ENCODE results near the gene FNDC8.

The FNDC8 gene

GRCh38 chr17:35116845-35117244, 4.6 kb upstream of the FNDC8 start:
- Mint-ChIP-seq H3K27ac (no peak overlapping the region), H3K36me3 (ENCODE audit: low read depth) (peaks cover 20% of the 10 kb centered on the region), H3K9me3 (no peaks in the 10 kb centered on the region), H3K4me3 (no peak overlapping the region), H3K4me1 (peaks cover 28% of the 10 kb centered on the region), H3K27me3 (no peaks in the 10 kb centered on the region)
- no peak for DNase-seq
- no peak for ATAC-seq

GRCh38 chr17:35117984-35118383, 3.4 kb upstream of the FNDC8 start:
- peak overlapping the region; percentile 39 for H3K27ac Mint-ChIP-seq
- DNase-seq: no peak
- ATAC-seq: no peak

GRCh38 chr17:35119370-35120165, 1.8 kb upstream of the FNDC8 start, which contains the start of gene RAD51D:
TSS of gene RAD51D (minus strand) at chr17:35119860. CDS start at chr17:35119613, 247 bp downstream.
- Mint-ChIP-seq H3K4me3 (peak within 1 kb of the TSS; percentile 87), H3K4me1 (peaks cover 28% of the 10 kb centered on the region), H3K27ac (peak within 1 kb of the TSS; percentile 88), H3K36me3 (ENCODE audit: low read depth) (peaks cover 20% of the 10 kb centered on the region), H3K27me3 (no peaks in the 10 kb centered on the region), H3K9me3 (no peaks in the 10 kb centered on the region)
- peak; percentile 88 for ATAC-seq
- DNase-seq: peak; percentile 84

More at GRCh38 chr17:35117984-35118383, 3.4 kb upstream of the FNDC8 start:
- peak overlapping the region; percentile 87 for H3K4me3 Mint-ChIP-seq
- no peaks in the 10 kb centered on the region for H3K9me3 Mint-ChIP-seq
- H3K36me3 Mint-ChIP-seq (ENCODE audit: low read depth): peaks cover 20% of the 10 kb centered on the region
- no peaks in the 10 kb centered on the region for H3K27me3 Mint-ChIP-seq
- peaks cover 28% of the 10 kb centered on the region for H3K4me1 Mint-ChIP-seq

- Mint-ChIP-seq H3K4me1 (no peaks in the 10 kb centered on the region), H3K27ac (no peak overlapping the region), H3K4me3 (no peak overlapping the region), H3K27me3 (no peaks in the 10 kb centered on the region), H3K36me3 (ENCODE audit: low read depth) (peaks cover 13% of the 10 kb centered on the region), H3K9me3 (no peaks in the 10 kb centered on the region)
- no peak for ATAC-seq
- no peak for DNase-seq
Measured at GRCh38 chr17:35127751-35128514, 6.5 kb downstream of the FNDC8 start.

- Mint-ChIP-seq H3K36me3 (ENCODE audit: low read depth) (peaks cover 23% of the 10 kb centered on the region), H3K27ac (no peak overlapping the region), H3K27me3 (no peaks in the 10 kb centered on the region), H3K9me3 (no peaks in the 10 kb centered on the region), H3K4me1 (no peaks in the 10 kb centered on the region), H3K4me3 (no peak overlapping the region)
- ATAC-seq (peak; percentile 13), DNase-seq (no peak)
Measured at GRCh38 chr17:35129154-35129972, 7.9 kb downstream of the FNDC8 start.

GRCh38 chr17:35129973-35130351, 8.5 kb downstream of the FNDC8 start:
- DNase-seq (no peak), ATAC-seq (no peak)
- no peak overlapping the region for H3K4me3 Mint-ChIP-seq
- H3K27ac Mint-ChIP-seq: no peak overlapping the region
- H3K27me3 Mint-ChIP-seq: no peaks in the 10 kb centered on the region
- H3K36me3 Mint-ChIP-seq (ENCODE audit: low read depth): peaks cover 27% of the 10 kb centered on the region
- no peaks in the 10 kb centered on the region for H3K9me3 Mint-ChIP-seq
- no peaks in the 10 kb centered on the region for H3K4me1 Mint-ChIP-seq

GRCh38 chr17:35130392-35130791, 9.0 kb downstream of the FNDC8 start:
- peaks cover 30% of the 10 kb centered on the region for H3K36me3 Mint-ChIP-seq (ENCODE audit: low read depth)
- ATAC-seq (no peak), DNase-seq (no peak)
- no peak overlapping the region for H3K27ac Mint-ChIP-seq
- H3K4me1 Mint-ChIP-seq: no peaks in the 10 kb centered on the region
- H3K9me3 Mint-ChIP-seq: no peaks in the 10 kb centered on the region
- no peak overlapping the region for H3K4me3 Mint-ChIP-seq
- no peaks in the 10 kb centered on the region for H3K27me3 Mint-ChIP-seq

- H3K9me3 Mint-ChIP-seq: no peaks in the 10 kb centered on the region
- no peaks in the 10 kb centered on the region for H3K4me1 Mint-ChIP-seq
- no peak for DNase-seq
- H3K4me3 Mint-ChIP-seq: no peak overlapping the region
- H3K27me3 Mint-ChIP-seq: no peaks in the 10 kb centered on the region
- no peak overlapping the region for H3K27ac Mint-ChIP-seq
- ATAC-seq: no peak
- peaks cover 45% of the 10 kb centered on the region for H3K36me3 Mint-ChIP-seq (ENCODE audit: low read depth)
Measured at GRCh38 chr17:35132099-35132498, 10.7 kb downstream of the FNDC8 start.

GRCh38 chr17:35132816-35133550, 11.6 kb downstream of the FNDC8 start:
- no peak for DNase-seq
- no peak for ATAC-seq
- H3K4me3 Mint-ChIP-seq: no peak overlapping the region
- no peak overlapping the region for H3K27ac Mint-ChIP-seq
- H3K27me3 Mint-ChIP-seq: no peaks in the 10 kb centered on the region
- no peaks in the 10 kb centered on the region for H3K9me3 Mint-ChIP-seq
- H3K4me1 Mint-ChIP-seq: no peaks in the 10 kb centered on the region
- H3K36me3 Mint-ChIP-seq (ENCODE audit: low read depth): peaks cover 50% of the 10 kb centered on the region

- Mint-ChIP-seq H3K36me3 (ENCODE audit: low read depth) (peaks cover 54% of the 10 kb centered on the region), H3K9me3 (no peaks in the 10 kb centered on the region), H3K27me3 (no peaks in the 10 kb centered on the region), H3K27ac (no peak overlapping the region), H3K4me1 (peaks cover 2% of the 10 kb centered on the region), H3K4me3 (no peak overlapping the region)
- DNase-seq (no peak), ATAC-seq (no peak)
Measured at GRCh38 chr17:35135322-35135721, 13.9 kb downstream of the FNDC8 start.

- Mint-ChIP-seq H3K36me3 (ENCODE audit: low read depth) (peaks cover 53% of the 10 kb centered on the region), H3K4me3 (no peak overlapping the region), H3K9me3 (no peaks in the 10 kb centered on the region), H3K27ac (peak overlapping the region; percentile 18), H3K4me1 (peaks cover 16% of the 10 kb centered on the region), H3K27me3 (no peaks in the 10 kb centered on the region)
- no peak for DNase-seq
- ATAC-seq: no peak
Measured at GRCh38 chr17:35138218-35138617, 16.8 kb downstream of the FNDC8 start.

- Mint-ChIP-seq H3K27ac (peak within 1 kb of the TSS; percentile 88), H3K4me3 (peak within 1 kb of the TSS; percentile 86), H3K9me3 (no peaks in the 10 kb centered on the region), H3K4me1 (peaks cover 18% of the 10 kb centered on the region), H3K36me3 (ENCODE audit: low read depth) (peaks cover 23% of the 10 kb centered on the region), H3K27me3 (no peaks in the 10 kb centered on the region)
- DNase-seq: peak; percentile 93
- peak; percentile 93 for ATAC-seq
Measured at GRCh38 chr17:35141681-35142466, 20.5 kb downstream of the FNDC8 start, which contains the start of gene NLE1. TSS of gene NLE1 (minus strand) at chr17:35142303. CDS start at chr17:35142275, 28 bp downstream.

- ATAC-seq (no peak), DNase-seq (no peak)
- Mint-ChIP-seq H3K4me1 (peaks cover 18% of the 10 kb centered on the region), H3K4me3 (peak overlapping the region; percentile 86), H3K27ac (peak overlapping the region; percentile 88), H3K27me3 (no peaks in the 10 kb centered on the region), H3K36me3 (ENCODE audit: low read depth) (peaks cover 20% of the 10 kb centered on the region), H3K9me3 (no peaks in the 10 kb centered on the region)
Measured at GRCh38 chr17:35142467-35142796, 21.0 kb downstream of the FNDC8 start.

Measured in activated naive CD8-positive, alpha-beta T cell treated with anti-CD3 and anti-CD28 coated beads, Interleukin-2, amount 50 U/mL, for 24 hours (primary cell).